NCI-H146 (cell line): ENCODE measurements around the gene TMEM130.

Experiments
- DNase-seq: peaks from one replicate; lab custom pipeline; 2025; lab: John Stamatoyannopoulos, UW

Gene TMEM130

GRCh38 chr7:98841179-98841997 lies 28.4 kb downstream of the TMEM130 start:
- peak; percentile 19 for DNase-seq

- no peak for DNase-seq
These were observed 29.1 kb downstream of the TMEM130 start for GRCh38 chr7:98840722-98841121.

- no peak for DNase-seq
These were observed 29.7 kb downstream of the TMEM130 start for GRCh38 chr7:98840096-98840495.

- no peak for DNase-seq
These were observed 32.2 kb downstream of the TMEM130 start for GRCh38 chr7:98837630-98837972.

- DNase-seq: peak; percentile 62
These were observed 32.8 kb downstream of the TMEM130 start for GRCh38 chr7:98836811-98837629.

GRCh38 chr7:98834949-98835348 lies 34.9 kb downstream of the TMEM130 start:
- no peak for DNase-seq

- DNase-seq: no peak
These were observed 36.8 kb downstream of the TMEM130 start for GRCh38 chr7:98833022-98833421.

- no peak for DNase-seq
These were observed 38.1 kb downstream of the TMEM130 start for GRCh38 chr7:98831641-98832221.

GRCh38 chr7:98830972-98831548 lies 38.8 kb downstream of the TMEM130 start:
- no peak for DNase-seq

- DNase-seq: no peak
These were observed 41.4 kb downstream of the TMEM130 start for GRCh38 chr7:98828368-98828767.

- no peak for DNase-seq
These were observed 42.6 kb downstream of the TMEM130 start for GRCh38 chr7:98827258-98827657.

GRCh38 chr7:98826811-98827231 lies 43.0 kb downstream of the TMEM130 start:
- peak; percentile 16 for DNase-seq

GRCh38 chr7:98826387-98826786 lies 43.4 kb downstream of the TMEM130 start:
- DNase-seq: no peak

- no peak for DNase-seq
These were observed 46.6 kb downstream of the TMEM130 start for GRCh38 chr7:98823226-98823625.

- no peak for DNase-seq
These were observed 48.5 kb downstream of the TMEM130 start for GRCh38 chr7:98821348-98821747.

GRCh38 chr7:98816967-98817710 lies 52.7 kb downstream of the TMEM130 start:
- no peak for DNase-seq

- DNase-seq: no peak
These were observed 53.6 kb downstream of the TMEM130 start for GRCh38 chr7:98816241-98816640.

- no peak for DNase-seq
These were observed 54.5 kb downstream of the TMEM130 start for GRCh38 chr7:98815313-98815712.

GRCh38 chr7:98811299-98811698 lies 58.5 kb downstream of the TMEM130 start:
- DNase-seq: no peak

- no peak for DNase-seq
These were observed 59.5 kb downstream of the TMEM130 start for GRCh38 chr7:98810153-98810802.

GRCh38 chr7:98808751-98809460 lies 60.9 kb downstream of the TMEM130 start:
- DNase-seq: no peak
